Fibroblast of skin of right quadriceps (primary cell): ENCODE results near the gene BLMH.

Experiments
- DNase-seq: peaks from one replicate; pipeline ENCODE4 v3.0.0-alpha.2; 2013

The BLMH gene

GRCh38 chr17:30302241-30302640 lies 10.5 kb upstream of the BLMH start:
- DNase-seq: no peak

GRCh38 chr17:30300818-30301217 lies 9.1 kb upstream of the BLMH start:
- DNase-seq: no peak

DNA sequence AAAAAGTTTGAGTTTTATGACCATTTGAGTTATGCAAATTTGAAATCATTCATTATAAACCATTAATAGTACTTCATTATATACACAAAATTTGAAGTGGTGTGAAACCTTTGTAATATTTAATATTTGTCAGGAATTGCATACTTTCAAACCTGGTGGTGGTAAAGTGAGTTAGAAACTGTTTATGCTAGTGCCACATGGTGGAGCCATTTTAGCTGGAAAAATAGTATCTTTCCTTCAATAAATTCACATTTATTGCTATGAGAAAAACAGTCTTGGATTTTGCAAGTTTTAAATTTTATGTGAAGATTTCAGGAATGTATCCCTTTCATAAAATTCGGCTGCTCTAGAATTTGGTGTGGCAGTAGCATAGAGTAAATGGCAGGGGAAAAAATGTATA lies 7.3 kb upstream of the BLMH start:
- DNase-seq: no peak

GRCh38 chr17:30297715-30298114 lies 6.0 kb upstream of the BLMH start:
- no peak for DNase-seq

- no peak for DNase-seq
Measured at GRCh38 chr17:30296499-30297080, 4.8 kb upstream of the BLMH start.

GRCh38 chr17:30292286-30292858 lies 628 bp upstream of the BLMH start:
- no peak for DNase-seq

GRCh38 chr17:30290696-30291542 lies 825 bp downstream of the BLMH start:
- no peak for DNase-seq

DNA sequence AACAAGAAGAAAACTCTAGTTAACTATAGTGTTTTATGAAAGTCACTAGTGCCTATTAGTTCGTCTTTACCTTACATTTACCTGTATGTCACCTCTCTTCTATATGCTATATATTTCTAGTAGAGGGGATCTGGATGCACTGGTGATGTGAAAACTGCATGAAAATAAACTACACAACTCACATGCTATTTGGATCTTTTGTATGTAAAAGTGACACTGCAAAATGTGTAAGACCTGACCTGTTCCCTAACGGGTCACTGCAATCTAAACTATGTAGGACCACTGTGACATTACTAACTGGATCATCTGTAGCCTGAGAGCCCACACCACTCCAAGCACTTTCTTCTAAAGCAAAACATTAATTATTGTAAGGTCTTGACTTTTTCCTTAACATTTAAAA lies 1.7 kb downstream of the BLMH start:
- no peak for DNase-seq

DNA sequence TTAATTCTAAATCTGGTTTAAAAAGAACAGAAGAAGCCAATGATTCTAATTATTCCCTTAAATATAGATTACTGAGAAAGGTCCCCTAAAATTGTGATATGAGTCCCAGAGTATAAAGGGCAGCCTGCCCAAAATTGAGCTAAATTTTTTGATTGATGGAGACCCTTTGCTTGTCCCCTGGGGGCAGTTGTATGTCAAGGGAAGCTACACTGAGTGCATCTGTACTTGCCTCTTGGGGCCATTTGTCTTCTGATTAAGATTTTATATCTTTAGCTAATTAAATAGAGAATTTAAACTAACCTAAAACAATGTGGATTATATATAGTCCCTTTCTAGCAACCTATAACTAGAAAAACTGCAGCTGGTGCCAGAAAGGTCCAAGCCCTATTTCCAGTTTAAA lies 12.6 kb downstream of the BLMH start:
- no peak for DNase-seq

GRCh38 chr17:30278032-30278431 lies 13.7 kb downstream of the BLMH start:
- peak; percentile 5 for DNase-seq

GRCh38 chr17:30275911-30276310 lies 15.8 kb downstream of the BLMH start:
- DNase-seq: no peak

- no peak for DNase-seq
Measured at GRCh38 chr17:30274887-30275286, 16.9 kb downstream of the BLMH start.

- DNase-seq: peak; percentile 10
Measured at GRCh38 chr17:30273373-30273772, 18.4 kb downstream of the BLMH start.

DNA sequence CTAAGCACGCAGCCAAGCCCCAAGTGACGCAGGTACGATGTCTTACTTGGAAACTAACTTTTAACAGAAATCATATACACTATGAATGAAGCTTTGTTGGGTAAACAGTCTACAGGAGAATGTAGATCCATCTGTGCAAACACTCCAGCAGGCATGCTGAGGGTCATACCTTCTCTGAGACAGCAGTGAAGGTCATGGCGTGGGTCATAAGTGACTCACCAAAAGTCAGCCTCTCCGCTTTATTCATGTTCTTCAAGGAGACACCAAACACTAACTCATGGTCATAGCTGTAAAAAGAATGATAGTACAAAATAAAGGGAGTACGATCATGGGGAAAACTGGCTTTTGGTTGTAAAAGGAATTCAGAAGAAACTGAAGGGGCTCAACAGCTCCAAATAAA lies 20.6 kb downstream of the BLMH start:
- no peak for DNase-seq

GRCh38 chr17:30267625-30268024 lies 24.1 kb downstream of the BLMH start:
- peak; percentile 16 for DNase-seq

DNA sequence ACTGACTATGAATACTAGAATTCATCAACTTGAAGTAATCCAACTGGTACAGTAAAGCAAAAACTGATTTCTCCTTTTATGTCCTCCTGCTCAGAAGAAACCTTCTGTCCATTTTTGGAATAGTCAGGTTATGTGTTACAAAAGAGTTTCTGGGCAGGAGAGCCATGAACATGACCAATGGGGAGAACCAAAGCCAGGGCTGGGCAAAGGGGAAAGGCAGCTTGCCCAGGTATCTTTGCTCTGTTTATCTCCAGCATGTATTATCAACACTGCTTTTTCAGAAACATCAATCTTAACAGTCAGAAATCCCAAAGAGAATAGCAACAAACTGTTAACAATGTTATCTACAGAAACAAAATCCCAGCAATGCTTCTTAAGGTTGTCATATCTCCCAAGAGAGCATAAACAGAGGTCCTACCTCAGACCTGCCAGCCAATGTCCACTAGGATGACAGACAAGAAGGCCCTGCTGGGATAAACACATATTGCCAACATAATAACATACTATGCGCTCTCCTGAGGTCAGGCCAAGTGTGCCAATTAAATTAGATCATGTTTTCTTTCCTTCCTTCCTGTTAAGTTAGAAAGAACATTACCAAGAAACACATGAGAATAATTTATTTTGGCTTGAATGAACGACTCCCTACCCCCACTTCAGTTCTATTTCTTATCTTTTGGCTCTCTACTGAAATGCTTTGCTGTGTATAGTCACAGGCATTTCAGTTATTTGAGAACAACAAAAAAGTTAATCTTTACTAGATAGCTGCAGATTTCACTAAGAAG lies 28.0 kb downstream of the BLMH start:
- peak; percentile 5 for DNase-seq

DNA sequence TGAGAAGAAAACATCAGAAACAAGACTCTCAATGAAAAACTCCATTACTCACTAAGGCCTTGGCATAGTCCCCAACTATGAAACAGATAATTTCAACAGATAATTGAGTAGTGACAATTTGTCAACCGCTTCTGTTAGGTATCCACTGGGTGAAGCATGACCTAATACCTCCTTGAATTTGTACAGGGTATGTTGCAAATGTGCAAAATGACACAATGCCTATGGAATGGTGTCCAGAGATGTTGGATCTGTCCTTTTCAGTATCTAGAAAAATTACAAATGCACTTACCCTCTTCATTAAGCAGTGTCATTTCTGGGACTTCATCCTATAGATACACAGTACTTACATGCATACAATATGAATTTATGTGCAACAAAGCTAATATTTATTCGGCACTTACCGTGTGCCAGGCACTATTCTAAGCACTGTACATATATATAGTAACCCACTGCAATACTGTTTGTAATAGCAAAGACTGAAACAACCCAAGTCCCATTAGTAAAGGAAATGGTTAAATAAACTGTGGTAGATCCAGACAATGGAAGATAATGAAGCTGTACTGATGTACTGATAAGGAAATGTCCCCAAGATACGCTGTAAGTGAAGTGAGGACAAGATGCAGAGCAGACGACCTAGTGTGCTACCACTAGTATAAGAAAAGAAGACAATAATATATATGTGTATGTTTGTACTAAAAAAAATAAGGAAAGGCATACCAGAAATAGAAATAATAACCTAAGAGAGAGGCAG lies 34.8 kb downstream of the BLMH start:
- DNase-seq: peak; percentile 49

GRCh38 chr17:30254150-30254549 lies 37.6 kb downstream of the BLMH start:
- no peak for DNase-seq

DNA sequence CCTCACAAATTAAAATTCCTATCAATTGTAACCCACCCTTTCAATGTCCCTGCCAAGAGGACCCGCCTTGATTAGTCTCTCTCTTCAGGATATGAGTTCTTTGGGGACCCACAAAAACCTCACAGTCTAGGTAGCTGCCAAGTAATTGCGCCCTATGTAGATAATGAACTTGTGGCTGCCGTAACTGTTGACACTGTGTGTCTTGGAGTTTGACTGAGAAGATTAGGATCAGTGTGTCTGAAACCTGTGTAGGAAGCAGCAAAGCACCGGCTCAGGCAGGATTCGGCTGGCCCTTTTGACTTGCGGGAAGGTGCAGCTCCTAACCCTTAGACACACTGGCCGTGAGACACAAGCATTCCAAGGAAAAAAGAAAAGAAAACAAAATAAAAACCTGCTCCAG lies 38.4 kb downstream of the BLMH start:
- no peak for DNase-seq

DNA sequence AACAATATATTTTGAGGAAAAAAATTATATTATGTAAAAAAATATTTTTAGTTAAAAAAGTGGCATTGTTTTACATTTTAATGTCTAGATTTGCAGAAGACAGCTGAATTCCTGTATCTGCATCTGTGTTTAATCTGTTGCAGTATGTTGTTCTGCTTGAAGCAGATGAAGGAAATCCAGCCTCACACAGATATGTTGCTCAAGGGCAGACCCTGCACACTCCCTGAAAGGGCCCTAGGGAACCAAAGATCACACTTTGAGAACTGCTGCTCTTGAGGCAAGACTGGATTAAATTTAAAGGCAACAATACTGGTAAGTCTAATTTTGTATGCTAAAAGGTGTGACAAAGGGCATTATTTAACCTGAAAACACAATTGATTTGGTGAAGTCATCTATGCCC lies 39.8 kb downstream of the BLMH start:
- no peak for DNase-seq

DNA sequence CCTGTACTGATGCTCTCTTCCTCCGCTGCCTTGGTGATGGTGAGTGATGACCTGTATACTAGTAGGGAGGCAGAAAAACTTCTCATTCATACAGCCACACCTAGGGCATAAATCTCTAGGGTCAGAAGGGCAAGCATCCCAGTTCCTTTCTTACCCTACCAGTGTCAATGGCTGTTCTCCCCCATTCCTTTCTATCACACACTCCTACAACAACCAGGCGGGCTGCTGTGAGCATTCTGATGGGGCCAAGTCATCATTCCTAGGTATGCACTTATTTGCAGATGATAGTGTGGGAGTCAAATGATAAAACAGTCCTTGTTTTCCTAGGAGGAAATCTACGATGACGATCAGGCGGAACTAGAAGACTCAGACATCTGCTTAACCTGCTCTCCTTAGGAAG lies 42.3 kb downstream of the BLMH start:
- DNase-seq: no peak

- DNase-seq: no peak
Measured at GRCh38 chr17:30248786-30249185, 43.0 kb downstream of the BLMH start.

DNA sequence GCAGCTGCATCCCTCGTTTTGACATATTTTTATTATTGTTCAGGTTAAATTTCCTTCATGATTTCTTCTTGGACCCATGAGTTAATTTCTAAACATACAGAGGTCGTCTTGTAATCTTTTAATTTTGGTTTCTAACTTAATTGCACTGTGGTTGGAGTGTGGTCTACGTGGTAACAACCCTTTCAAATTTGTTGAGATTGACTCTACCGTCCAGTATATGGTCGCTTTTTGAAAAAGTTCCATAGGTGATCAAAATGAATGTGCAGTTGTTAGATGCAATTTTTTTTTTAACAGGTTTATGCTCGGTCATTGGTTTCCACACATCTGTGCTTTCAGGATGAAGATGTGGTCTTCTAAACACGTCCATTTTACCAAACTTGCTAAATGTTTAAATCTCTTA lies 45.3 kb downstream of the BLMH start:
- DNase-seq: no peak
